ENCODE results near the gene MYBPH. TPM values are rescaled to one million over a fixed set of nuclear protein-coding genes. Genes with fewer than 3 reads are reported as not detected.

Gene MYBPH
- total RNA-seq, 2 donors from 2014 or later, result not detected

GRCh38 chr1:203161175-203161574 is 14.5 kb downstream of the MYBPH start:
- TF ChIP-seq CTCF (IDR thresholded peaks at IDR 0.05), result no peak
- no peak overlapping the region for H3K4me3 ChIP-seq
- no peaks in the 10 kb centered on the region for H3K36me3 ChIP-seq
- ATAC-seq (ENCODE audit: insufficient number of reproducible peaks, low FRiP score, low read depth) (no peak), DNase-seq (ENCODE audit: low spot score) (no peak)
- no peaks in the 10 kb centered on the region for H3K27me3 ChIP-seq (replicated peaks; ENCODE audit: insufficient read depth)
- H3K4me1 ChIP-seq (ENCODE audit: control insufficient read depth in 1 of 2, low read depth in 2 of 2), result no peaks in the 10 kb centered on the region
- H3K27ac ChIP-seq, result no peak overlapping the region
- no peaks in the 10 kb centered on the region for H3K9me3 ChIP-seq

GRCh38 chr1:203159844-203160243 is 15.8 kb downstream of the MYBPH start:
- Histone ChIP-seq H3K27me3 (replicated peaks; ENCODE audit: insufficient read depth) (no peaks in the 10 kb centered on the region), H3K4me3 (no peak overlapping the region), H3K9me3 (no peaks in the 10 kb centered on the region), H3K36me3 (no peaks in the 10 kb centered on the region), H3K4me1 (ENCODE audit: control insufficient read depth in 1 of 2, low read depth in 2 of 2) (no peaks in the 10 kb centered on the region), H3K27ac (no peak overlapping the region)
- ATAC-seq (ENCODE audit: insufficient number of reproducible peaks, low FRiP score, low read depth), result no peak
- DNase-seq (ENCODE audit: low spot score), result no peak
- TF ChIP-seq CTCF (IDR thresholded peaks at IDR 0.05), result no peak

- Histone ChIP-seq H3K4me1 (ENCODE audit: control insufficient read depth in 1 of 2, low read depth in 2 of 2) (no peaks in the 10 kb centered on the region), H3K36me3 (no peaks in the 10 kb centered on the region), H3K9me3 (no peaks in the 10 kb centered on the region), H3K27me3 (replicated peaks; ENCODE audit: insufficient read depth) (no peaks in the 10 kb centered on the region), H3K27ac (no peak overlapping the region), H3K4me3 (no peak overlapping the region)
- ATAC-seq (ENCODE audit: insufficient number of reproducible peaks, low FRiP score, low read depth), result no peak
- no peak for DNase-seq (ENCODE audit: low spot score)
- no peak for TF ChIP-seq CTCF (IDR thresholded peaks at IDR 0.05)
Measured at GRCh38 chr1:203158960-203159665, 16.5 kb downstream of the MYBPH start.

- TF ChIP-seq CTCF (IDR thresholded peaks at IDR 0.05), result no peak
- ATAC-seq (ENCODE audit: insufficient number of reproducible peaks, low FRiP score, low read depth), result no peak
Measured at GRCh38 chr1:203158423-203158822, 17.2 kb downstream of the MYBPH start.

GRCh38 chr1:203156280-203156679 is 19.3 kb downstream of the MYBPH start:
- H3K27me3 ChIP-seq (replicated peaks; ENCODE audit: insufficient read depth), result no peaks in the 10 kb centered on the region
- H3K27ac ChIP-seq, result no peak overlapping the region

More at GRCh38 chr1:203158423-203158822, 17.2 kb downstream of the MYBPH start:
- no peaks in the 10 kb centered on the region for H3K9me3 ChIP-seq
- no peak for DNase-seq (ENCODE audit: low spot score)
- no peak overlapping the region for H3K27ac ChIP-seq
- H3K4me1 ChIP-seq (ENCODE audit: control insufficient read depth in 1 of 2, low read depth in 2 of 2), result no peaks in the 10 kb centered on the region
- no peaks in the 10 kb centered on the region for H3K36me3 ChIP-seq
- H3K4me3 ChIP-seq, result no peak overlapping the region
- H3K27me3 ChIP-seq (replicated peaks; ENCODE audit: insufficient read depth), result no peaks in the 10 kb centered on the region

More at GRCh38 chr1:203156280-203156679, 19.3 kb downstream of the MYBPH start:
- H3K9me3 ChIP-seq, result no peaks in the 10 kb centered on the region
- TF ChIP-seq CTCF (IDR thresholded peaks at IDR 0.05), result no peak
- DNase-seq (ENCODE audit: low spot score), result no peak
- no peaks in the 10 kb centered on the region for H3K36me3 ChIP-seq
- no peak for ATAC-seq (ENCODE audit: insufficient number of reproducible peaks, low FRiP score, low read depth)
- no peak overlapping the region for H3K4me3 ChIP-seq
- no peaks in the 10 kb centered on the region for H3K4me1 ChIP-seq (ENCODE audit: control insufficient read depth in 1 of 2, low read depth in 2 of 2)

Data from thoracic aorta (tissue), 2 donors.